ENCODE results near the gene F8.

F8 gene

DNA sequence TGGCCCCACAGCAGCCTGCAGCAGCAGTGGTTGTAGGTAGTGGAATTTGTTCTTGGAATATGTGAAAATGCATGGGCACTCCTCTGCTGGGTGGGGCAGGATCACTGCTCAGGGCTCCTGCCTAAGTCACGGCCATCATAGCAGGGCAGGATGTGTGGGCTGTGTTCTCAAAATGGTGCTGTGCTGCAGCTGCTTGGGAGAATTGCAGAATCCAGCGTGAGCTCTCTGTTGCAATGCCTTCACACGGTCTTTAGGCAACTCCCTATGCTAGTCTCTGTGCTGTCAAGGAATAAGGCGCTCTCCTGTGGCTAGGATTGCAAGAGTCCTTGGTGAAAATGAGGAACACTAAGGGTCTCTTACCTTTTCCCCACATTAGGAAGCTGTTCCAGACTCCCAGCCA lies 42.9 kb downstream of the F8 start:
- Histone ChIP-seq H3K4me1 (ENCODE audit: insufficient read depth, low read length, severe bottlenecking) (peaks cover 5% of the 10 kb centered on the region), H3K27ac (ENCODE audit: low read depth, low read length, poor library complexity, severe bottlenecking) (no peak overlapping the region), H3K27me3 (ENCODE audit: insufficient read depth, low read length) (no peaks in the 10 kb centered on the region), H3K9ac (ENCODE audit: low read length) (no peak overlapping the region), H3F3A (ENCODE audit: insufficient read depth, low read length) (no peaks in the 10 kb centered on the region), H3K4me2 (ENCODE audit: low read length) (no peak overlapping the region), H2AFZ (ENCODE audit: low read length) (no peak overlapping the region), H3K9me2 (ENCODE audit: low read depth, low read length) (no peaks in the 10 kb centered on the region), H3K4me3 (ENCODE audit: low read depth, low read length, poor library complexity, severe bottlenecking) (no peak overlapping the region), H3K9me3 (ENCODE audit: low read length) (no peaks in the 10 kb centered on the region), H4K20me1 (ENCODE audit: insufficient read depth, low read length) (no peaks in the 10 kb centered on the region), H3K36me3 (ENCODE audit: insufficient read depth, low read length) (no peaks in the 10 kb centered on the region), H3K79me2 (ENCODE audit: insufficient read depth, low read length) (no peaks in the 10 kb centered on the region)
- no peak for TF ChIP-seq EZH2 (IDR thresholded peaks at IDR 0.05; ENCODE audit: borderline replicate concordance, low read length)
- TF ChIP-seq, protein P1, sequence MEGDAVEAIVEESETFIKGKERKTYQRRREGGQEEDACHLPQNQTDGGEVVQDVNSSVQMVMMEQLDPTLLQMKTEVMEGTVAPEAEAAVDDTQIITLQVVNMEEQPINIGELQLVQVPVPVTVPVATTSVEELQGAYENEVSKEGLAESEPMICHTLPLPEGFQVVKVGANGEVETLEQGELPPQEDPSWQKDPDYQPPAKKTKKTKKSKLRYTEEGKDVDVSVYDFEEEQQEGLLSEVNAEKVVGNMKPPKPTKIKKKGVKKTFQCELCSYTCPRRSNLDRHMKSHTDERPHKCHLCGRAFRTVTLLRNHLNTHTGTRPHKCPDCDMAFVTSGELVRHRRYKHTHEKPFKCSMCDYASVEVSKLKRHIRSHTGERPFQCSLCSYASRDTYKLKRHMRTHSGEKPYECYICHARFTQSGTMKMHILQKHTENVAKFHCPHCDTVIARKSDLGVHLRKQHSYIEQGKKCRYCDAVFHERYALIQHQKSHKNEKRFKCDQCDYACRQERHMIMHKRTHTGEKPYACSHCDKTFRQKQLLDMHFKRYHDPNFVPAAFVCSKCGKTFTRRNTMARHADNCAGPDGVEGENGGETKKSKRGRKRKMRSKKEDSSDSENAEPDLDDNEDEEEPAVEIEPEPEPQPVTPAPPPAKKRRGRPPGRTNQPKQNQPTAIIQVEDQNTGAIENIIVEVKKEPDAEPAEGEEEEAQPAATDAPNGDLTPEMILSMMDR (IDR thresholded peaks at IDR 0.05; ENCODE audit: low read length) = no peak

DNA sequence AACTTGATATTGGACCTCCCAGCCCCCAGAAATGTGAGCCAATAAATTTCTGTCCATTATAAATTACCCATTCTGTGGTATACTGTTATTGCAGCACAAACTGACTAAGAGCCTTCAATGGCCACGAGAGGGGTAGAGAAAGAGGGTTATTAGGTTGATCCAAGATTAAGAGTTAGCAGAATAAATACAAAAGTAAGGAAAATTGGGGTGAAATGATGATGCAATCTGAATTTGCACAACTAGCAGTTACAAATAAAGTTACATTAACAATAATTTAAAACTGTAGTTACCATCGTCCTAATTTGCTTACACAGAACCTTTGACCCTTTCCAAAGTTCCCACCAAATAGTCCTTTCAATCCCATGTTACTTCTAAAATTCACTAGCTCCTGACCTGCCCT lies 54.2 kb downstream of the F8 start:
- Histone ChIP-seq H3K9ac (ENCODE audit: low read length) (no peak overlapping the region), H3K36me3 (ENCODE audit: insufficient read depth, low read length) (no peaks in the 10 kb centered on the region), H3K4me3 (ENCODE audit: low read depth, low read length, poor library complexity, severe bottlenecking) (no peak overlapping the region), H3K9me2 (ENCODE audit: low read depth, low read length) (no peaks in the 10 kb centered on the region), H2AFZ (ENCODE audit: low read length) (no peak overlapping the region), H3K79me2 (ENCODE audit: insufficient read depth, low read length) (no peaks in the 10 kb centered on the region), H3K9me3 (ENCODE audit: low read length) (no peaks in the 10 kb centered on the region), H3K27ac (ENCODE audit: low read depth, low read length, poor library complexity, severe bottlenecking) (no peak overlapping the region), H3K4me2 (ENCODE audit: low read length) (no peak overlapping the region), H3K27me3 (ENCODE audit: insufficient read depth, low read length) (no peaks in the 10 kb centered on the region), H4K20me1 (ENCODE audit: insufficient read depth, low read length) (no peaks in the 10 kb centered on the region), H3F3A (ENCODE audit: insufficient read depth, low read length) (no peaks in the 10 kb centered on the region), H3K4me1 (ENCODE audit: insufficient read depth, low read length, severe bottlenecking) (no peaks in the 10 kb centered on the region)
- TF ChIP-seq, protein P1 (IDR thresholded peaks at IDR 0.05; ENCODE audit: low read length) = no peak
- TF ChIP-seq EZH2 (IDR thresholded peaks at IDR 0.05; ENCODE audit: borderline replicate concordance, low read length) = no peak

DNA sequence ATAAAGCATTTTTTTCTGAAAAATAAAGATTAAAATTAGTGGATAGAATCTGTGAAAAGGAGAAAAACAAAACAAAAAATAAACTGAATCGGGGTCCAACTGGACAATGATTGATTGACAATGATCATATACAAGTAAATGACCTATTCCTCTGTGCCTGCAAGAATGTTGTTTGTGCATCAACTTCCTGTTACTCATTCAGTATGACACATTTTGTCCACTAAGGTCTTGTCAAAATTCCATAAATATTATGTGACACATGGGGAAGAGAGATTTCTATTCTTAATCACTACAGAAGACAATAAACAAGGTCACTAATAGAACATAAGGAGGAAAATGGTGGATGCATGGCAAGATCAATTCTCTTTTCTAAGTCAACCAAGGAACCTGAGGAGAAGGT lies 54.9 kb downstream of the F8 start:
- Histone ChIP-seq H3K9me3 (ENCODE audit: low read length) (no peaks in the 10 kb centered on the region), H3K4me2 (ENCODE audit: low read length) (no peak overlapping the region), H3K79me2 (ENCODE audit: insufficient read depth, low read length) (no peaks in the 10 kb centered on the region), H3K9ac (ENCODE audit: low read length) (no peak overlapping the region), H4K20me1 (ENCODE audit: insufficient read depth, low read length) (no peaks in the 10 kb centered on the region), H3K4me1 (ENCODE audit: insufficient read depth, low read length, severe bottlenecking) (no peaks in the 10 kb centered on the region), H3K9me2 (ENCODE audit: low read depth, low read length) (no peaks in the 10 kb centered on the region), H3K27ac (ENCODE audit: low read depth, low read length, poor library complexity, severe bottlenecking) (no peak overlapping the region), H2AFZ (ENCODE audit: low read length) (no peak overlapping the region), H3K4me3 (ENCODE audit: low read depth, low read length, poor library complexity, severe bottlenecking) (no peak overlapping the region), H3K36me3 (ENCODE audit: insufficient read depth, low read length) (no peaks in the 10 kb centered on the region), H3F3A (ENCODE audit: insufficient read depth, low read length) (no peaks in the 10 kb centered on the region), H3K27me3 (ENCODE audit: insufficient read depth, low read length) (no peaks in the 10 kb centered on the region)
- TF ChIP-seq, protein P1 (IDR thresholded peaks at IDR 0.05; ENCODE audit: low read length) = no peak
- TF ChIP-seq EZH2 (IDR thresholded peaks at IDR 0.05; ENCODE audit: borderline replicate concordance, low read length) = no peak
